TTC549 (cell line): ENCODE measurements around the gene LZTS2.
"Not testable (repeated sequence)": the region's sequence is repeated elsewhere in the genome, so short reads cannot be mapped to it uniquely, and the experiment has no call there.

Experiments
- FAIRE-seq: peaks from 2 replicates; lab custom pipeline; 2012; peaks lifted over from hg19 to GRCh38; lab: Jason Lieb, UNC

Gene LZTS2

GRCh38 chr10:101032637-101033224 lies 33.1 kb downstream of the LZTS2 start:
- FAIRE-seq = no peak

DNA sequence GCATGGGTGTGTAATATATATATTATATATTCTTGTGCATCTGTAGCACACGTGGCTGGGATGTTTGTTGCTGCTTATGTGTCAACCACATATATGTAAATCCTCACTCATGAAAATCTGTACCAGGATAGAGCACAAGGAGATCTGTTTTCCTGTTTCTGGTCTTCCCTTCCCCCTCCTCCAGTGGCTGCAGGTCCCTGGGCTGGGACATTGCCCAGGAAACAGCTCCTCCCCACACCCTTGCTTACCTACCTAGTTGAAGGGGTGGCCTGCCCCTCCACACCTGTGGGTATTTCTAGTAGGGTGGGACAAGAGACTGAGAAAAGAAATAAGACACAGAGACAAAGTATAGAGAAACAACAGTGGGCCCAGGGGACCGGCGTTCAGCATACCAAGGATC lies 33.7 kb downstream of the LZTS2 start:
- no peak for FAIRE-seq

- FAIRE-seq = not testable (repeated sequence)
Measured at GRCh38 chr10:101034404-101034803, 34.8 kb downstream of the LZTS2 start.

GRCh38 chr10:101035314-101035713 lies 35.7 kb downstream of the LZTS2 start:
- no peak for FAIRE-seq

- no peak for FAIRE-seq
Measured at GRCh38 chr10:101035916-101036702, 36.5 kb downstream of the LZTS2 start.

DNA sequence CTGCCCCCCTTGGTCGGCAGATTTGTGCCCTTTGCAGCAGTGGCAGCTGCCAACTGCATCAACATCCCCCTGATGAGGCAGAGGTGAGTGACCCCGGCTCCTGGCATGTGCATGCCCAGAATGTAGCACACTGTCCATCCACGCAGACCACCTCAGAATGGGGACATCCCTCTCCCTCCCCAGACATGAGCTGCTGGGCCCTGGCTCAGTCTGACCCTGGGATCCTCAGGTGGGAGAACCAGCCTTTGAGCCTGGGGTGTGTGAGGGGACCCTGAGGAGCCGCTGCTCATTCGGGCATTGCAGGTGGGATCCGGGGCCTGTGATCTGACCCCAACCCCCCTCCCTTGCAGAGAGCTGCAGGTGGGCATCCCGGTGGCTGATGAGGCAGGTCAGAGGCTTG lies 37.1 kb downstream of the LZTS2 start:
- FAIRE-seq = no peak

GRCh38 chr10:101038484-101038883 lies 38.9 kb downstream of the LZTS2 start:
- FAIRE-seq = no peak

DNA sequence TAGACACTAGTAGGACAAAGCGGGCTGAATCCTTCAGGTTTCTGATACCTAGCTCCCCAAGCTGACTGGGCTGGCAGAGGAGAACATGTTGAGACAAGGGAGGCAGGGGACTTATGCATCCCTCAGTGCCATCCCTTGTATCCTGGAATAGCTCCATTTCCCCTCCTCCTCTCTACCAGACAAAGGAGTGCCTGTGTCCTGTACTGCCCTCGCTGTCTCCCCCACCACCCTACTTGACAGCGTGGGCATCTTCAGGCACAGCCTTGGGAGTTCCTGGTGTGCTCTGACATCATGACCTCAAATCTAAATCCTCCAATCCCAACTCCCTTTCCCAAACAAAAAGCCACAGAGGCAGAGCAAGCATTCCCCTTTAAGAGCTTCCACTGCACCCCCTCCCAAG lies 40.5 kb downstream of the LZTS2 start:
- FAIRE-seq = no peak

DNA sequence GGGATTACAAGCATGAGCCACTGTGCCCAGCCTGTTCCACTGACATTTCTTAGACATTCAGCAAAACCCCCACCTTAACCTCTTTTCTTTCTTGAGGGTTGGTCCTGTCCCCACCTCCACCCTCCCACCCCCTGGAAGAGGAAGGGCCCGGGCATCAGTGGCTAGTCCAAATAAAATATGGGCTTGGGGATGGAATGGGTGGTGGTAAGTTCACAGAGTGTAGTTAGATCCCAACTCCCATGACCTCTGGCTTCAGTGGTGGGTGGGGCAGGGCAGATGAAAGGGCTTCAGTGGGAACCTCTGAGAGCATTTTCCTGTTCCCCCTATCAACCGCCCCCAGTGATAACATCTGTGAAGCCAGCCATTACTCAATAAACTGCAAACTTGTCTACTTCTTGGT lies 41.2 kb downstream of the LZTS2 start:
- FAIRE-seq = no peak

DNA sequence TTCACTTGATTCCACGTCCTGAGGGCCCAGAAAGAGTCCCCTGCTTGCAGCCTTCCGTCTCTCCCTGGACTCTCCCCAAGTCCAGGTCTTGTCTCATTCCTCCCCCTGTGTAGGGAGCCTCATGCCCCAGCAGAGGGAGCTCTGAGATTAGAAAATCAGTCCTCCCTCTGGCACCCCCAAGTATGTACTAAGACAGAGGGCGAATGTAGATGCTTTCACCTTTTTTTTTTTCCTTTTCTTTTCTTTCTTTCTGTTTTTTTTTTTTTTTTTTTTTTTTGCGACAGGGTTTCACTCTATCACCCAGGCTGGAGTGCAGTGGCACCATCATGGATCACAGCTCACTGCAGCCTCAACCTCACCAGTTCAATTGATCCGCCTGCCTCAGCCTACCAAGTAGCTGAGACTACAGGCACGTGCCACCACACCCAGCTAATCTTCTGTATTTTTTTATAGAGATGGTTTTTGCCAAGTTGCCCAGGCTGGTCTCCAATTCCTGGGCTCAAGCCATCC lies 41.7 kb downstream of the LZTS2 start:
- FAIRE-seq = peak; percentile 69

DNA sequence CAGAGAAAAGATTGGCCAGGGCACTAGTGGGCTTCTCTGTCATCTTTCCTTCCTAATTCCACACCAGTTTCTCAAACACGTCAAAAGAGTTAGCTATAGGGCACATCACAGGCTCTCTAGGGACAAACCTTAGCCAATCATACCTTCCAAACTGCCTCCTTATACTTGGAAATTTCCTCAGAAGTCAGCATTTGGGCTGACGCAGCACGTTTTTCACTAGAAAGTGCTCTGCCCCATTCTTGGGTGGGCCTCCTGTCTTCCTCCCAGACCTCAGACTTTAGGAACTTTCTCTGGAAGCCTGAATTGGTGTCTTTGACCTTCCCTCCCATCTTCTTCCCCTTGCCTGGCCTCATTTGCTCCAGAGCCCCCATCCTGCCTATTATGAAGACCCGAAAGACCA lies 42.5 kb downstream of the LZTS2 start:
- no peak for FAIRE-seq

DNA sequence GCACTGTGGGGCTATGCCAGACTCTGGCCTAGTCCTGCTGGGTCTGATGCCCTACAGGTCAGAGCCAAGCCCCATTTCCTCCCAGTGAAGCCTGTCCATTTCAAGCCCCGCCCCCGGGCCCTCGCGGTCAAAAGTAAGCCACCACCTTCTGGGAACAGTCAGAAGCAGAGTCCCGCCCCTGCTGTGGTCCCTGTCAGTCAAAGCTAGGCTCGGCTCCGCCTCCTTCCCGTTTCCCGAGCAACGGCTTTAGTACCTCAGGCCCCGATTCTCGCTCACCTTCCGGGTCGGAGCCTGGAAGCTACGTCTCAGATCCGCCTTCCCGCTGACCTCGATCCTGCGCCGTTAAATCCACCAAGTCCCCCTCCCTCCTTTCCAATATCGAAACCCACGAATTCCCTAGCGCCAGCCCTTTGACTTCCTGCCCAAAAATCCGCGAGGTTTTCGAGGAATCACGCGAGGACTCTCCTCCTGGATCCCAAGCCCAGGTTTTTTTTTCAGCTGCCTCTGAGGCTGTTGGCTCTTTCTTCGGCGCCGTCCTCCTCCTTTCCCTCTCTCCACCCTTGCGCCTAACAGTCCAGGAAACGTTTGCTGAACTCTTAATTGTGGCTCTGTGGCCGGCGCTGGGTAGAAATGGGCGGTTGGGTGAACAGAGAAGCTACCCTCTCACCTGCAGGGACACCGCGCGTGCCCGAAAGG lies 43.2 kb downstream of the LZTS2 start:
- peak; percentile 66 for FAIRE-seq

GRCh38 chr10:101043363-101043707 lies 43.7 kb downstream of the LZTS2 start:
- FAIRE-seq = no peak

- no peak for FAIRE-seq
Measured at GRCh38 chr10:101044117-101044516, 44.5 kb downstream of the LZTS2 start.

DNA sequence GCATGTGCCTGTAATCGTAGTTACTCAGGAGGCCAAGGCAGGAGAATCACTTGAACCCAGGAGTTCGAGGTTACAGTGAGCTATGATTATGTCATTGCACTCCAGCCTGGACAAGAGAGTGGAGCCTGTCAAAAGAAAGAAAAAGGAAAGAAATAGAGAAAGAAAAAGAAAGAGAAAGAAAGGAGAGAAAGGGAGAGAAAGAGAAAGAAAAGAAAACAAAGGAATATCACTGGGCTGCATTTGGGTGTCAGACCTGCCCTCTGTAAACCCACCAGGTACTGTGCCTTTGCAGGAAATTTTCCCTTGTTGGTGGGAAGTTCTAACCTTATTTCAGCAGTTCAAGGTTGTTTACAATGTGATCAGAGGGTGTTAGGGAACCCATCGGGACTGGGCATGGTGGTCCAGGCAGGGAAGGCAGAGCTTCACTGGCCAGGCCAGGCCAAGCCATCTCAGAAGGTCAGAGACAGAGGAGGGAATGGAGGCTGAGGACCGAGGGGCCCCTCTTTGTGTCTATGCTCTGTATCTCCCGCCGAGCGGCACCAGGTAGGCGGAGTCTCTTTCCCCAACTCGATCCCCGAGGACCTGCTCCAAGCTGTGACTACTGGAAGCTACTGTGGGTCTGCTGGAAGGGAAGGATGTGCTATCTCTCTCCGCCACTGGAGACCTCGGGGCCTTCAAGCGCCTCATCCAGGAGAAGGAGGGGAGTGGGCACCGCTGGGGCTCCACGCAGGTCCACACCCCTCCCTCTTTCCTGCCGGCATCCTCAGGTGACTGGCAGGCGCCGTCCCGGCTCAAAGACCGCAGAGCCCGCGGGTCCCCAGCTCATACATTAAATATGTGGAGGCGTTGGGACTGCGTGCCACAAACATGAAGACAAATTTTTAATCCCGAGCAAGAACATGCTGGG lies 47.0 kb downstream of the LZTS2 start:
- FAIRE-seq = no peak

DNA sequence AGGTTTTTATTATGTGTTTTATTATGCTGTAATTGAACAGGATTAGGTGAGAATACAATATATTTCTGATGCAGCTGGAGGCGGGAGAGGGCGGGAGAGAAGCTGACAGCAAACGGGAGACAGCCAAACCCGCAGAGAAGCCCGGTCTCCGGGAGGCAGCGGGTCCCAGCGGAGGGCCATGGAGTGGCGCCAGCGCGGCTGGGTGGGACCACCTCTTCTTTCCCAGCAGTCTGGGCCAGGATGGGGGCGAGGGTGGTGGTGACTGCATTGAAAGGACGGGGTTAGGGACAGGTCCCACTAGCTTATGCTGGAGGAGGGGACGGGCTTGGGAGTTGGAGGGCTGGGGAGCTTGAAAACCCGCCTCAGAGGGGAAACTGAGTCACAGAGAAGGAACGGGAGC lies 47.7 kb downstream of the LZTS2 start:
- FAIRE-seq = no peak

DNA sequence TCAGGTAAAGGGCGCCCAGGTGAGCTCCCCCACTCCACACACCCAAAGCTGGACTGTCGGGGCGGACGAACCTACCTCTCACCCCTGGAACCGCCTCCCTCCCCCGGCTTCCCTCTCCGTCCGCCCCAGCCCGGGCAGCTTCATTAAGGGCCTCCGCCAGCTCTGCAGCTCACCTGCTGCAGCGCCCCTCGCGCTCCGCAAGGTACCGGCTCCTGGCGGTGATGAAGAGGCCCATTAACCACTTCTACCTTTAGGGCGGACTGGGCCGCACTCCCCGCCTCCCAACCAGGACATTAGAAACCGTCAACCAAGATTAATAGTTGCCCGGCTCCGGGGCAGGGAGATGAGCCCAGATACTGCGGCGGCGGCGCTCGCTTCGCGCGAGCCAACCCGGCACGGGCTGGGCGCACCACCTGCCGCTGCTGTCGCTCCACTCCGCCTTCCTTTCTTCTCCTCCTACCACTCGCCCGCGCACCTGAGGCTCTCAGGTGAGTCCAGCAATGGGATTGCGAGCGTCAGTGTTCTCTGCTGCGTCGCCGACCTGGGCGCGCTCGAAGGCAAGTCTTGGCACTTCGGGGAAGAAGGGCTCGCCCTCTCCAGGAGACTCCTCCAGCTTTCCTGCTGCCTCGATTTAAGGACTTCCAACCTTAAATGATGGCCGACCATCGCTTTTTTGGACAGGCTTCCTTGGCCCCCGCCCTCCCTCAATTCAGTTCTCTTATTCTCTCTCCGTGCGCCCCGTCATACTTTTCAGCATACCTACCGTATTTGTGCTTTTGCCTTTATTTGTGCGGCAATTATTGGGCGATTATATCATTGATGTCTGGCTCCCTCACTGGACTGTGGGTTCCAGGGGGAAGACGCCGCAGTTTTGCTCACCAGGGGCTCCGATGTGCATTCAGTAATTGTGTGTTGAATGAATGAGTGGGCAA lies 48.6 kb downstream of the LZTS2 start:
- FAIRE-seq = no peak

DNA sequence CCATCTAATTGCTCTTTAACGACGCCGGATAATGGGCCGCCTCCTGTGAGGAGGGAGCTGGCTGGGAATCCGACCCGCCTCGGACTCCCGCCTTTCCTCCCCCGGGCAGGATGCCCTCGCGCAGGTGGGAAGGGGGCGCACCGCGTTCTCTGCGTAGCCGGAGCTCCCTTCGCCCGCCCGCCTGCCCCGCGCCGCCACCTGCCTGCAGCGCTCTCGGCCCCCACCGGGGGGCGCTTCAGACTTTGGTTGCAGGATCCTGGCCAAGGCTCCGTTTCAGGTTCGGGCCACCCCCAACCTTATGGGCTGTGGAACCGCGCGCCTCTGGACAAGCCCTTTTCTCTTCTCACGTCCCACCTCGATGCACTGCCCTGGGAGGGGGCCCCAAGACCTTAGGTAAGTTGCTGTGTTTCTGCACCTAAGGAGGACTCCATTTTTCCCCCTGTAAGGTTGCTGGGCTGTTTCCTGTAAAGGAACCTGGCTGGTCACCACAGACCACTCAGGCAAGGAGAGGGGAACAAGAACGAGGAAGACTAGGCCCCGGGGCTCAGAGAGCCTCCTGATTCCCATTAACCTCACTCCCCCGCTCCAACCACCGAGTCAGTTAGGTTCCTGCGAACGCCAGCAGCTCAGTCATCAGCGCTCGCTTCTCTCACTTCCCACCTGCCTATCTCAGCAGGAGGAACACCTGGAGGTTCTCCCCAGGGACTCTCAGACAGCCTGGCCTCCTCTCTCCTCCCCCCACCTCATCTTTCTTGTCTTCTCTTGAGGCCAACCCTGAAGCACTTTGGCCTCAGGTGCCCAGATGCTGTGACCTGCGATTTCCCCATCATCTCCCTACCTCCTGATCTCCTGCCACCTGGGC lies 50.8 kb downstream of the LZTS2 start:
- no peak for FAIRE-seq

GRCh38 chr10:101052285-101052684 lies 52.7 kb downstream of the LZTS2 start:
- FAIRE-seq = no peak

DNA sequence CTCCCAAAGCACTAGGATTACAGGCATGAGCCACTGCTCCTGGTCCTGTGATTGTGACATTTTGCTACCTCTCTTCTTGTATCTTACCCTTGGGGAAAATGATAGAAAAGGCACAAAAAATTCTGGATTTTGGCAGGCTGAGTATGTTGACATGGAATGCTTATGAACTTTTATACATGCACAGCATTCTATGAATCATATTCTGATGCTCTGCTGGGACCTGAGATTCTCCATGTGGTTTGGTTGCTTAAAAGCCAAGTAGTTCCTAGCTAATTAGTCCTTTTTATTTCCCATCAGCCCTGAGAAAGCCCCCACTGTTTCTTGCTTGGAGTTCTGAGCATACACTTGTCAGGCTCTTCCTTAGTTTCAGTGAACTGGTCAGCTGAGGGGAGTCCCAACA lies 53.9 kb downstream of the LZTS2 start:
- no peak for FAIRE-seq
